Activated naive CD4-positive, alpha-beta T cell treated with anti-CD3 and anti-CD28 coated beads for 36 hours (primary cell): Measurements from ENCODE around the gene DNAJA3. TPM values are rescaled to one million over a fixed set of nuclear protein-coding genes. Genes with fewer than 3 reads are reported as not detected.

ENCODE experiments used
- CTCF ChIA-PET: fragments of 350-600 bp; sonication (Branson Sonifier 250); formaldehyde crosslinking; loops from one replicate; lab custom pipeline; 2021; ENCODE audit warnings: antibody characterized with exemption; lab: Charles Lee
- DNase-seq: peaks from one replicate; pipeline ENCODE4 v3.0.0-alpha.2; 2020
- H3K27ac Mint-ChIP-seq: one replicate; pipeline ENCODE4 v1.8.0; 2021; ENCODE audit warnings: mild to moderate bottlenecking, mixed read lengths
- H3K27me3 Mint-ChIP-seq: one replicate; pipeline ENCODE4 v1.8.0; 2021; ENCODE audit warnings: low read depth, mixed read lengths
- H3K36me3 Mint-ChIP-seq: one replicate; pipeline ENCODE4 v1.8.0; 2021; ENCODE audit warnings: low read depth, mixed read lengths
- H3K4me1 Mint-ChIP-seq: one replicate; pipeline ENCODE4 v1.8.0; 2021; ENCODE audit warnings: low read depth, mixed read lengths
- H3K4me3 Mint-ChIP-seq: one replicate; pipeline ENCODE4 v1.8.0; 2021; ENCODE audit warnings: mild to moderate bottlenecking, moderate library complexity, mixed read lengths
- H3K9me3 Mint-ChIP-seq: one replicate; pipeline ENCODE4 v1.8.0; 2021; ENCODE audit warnings: mixed read lengths
- intact Hi-C: fragments of 100-400 bp; cut with micrococcal nuclease; formaldehyde crosslinking; loops from one replicate; pipeline ENCODE4 v1.15.1; 2023
- total RNA-seq, 2 experiments: library from RNA; stranded (reverse); gene quantifications; one replicate each; pipeline ENCODE4 v1.2.3, GENCODE V29; 2021

Gene DNAJA3
- total RNA-seq, 2 experiments from 2014 or later = 86.7 to 88.0 TPM

DNA sequence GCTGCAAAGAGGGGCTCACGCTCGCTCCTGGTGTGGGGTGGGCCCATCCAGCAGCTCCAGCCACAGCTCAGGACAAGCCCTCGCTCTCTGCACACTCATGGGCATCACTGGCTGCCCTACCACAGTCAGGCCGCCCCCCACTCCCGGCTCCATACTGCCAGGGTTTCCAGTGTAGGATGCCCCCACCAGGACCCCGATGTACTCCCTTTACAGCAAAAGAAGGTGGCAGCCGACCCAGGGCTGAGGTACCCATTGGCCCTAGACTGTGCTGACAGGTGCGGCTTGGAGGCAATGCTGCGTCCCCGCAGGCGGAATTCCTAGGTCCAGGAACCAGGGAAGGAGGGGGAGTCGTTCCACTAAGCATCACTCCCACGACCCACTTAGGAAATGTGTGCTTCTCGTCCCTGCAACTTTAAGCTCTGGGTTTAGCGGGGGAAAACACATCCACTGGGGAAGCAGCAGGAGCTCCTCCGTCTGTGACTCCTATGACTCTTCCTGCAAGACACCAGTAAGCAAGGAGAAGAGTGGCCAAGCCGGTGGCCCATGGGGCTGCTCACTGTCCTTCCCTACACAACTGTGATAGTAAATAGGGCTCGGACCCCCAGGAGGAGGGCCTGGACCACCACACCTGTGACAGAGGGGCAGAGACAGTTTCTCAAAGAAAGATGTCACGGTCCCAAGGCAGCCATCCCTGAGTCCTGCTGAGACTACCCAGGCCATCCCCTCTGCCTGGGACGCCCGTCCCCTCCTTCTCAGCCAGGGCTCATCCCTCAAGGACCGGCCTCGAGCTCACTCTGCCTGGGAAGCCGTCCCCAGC lies 22.3 kb upstream of the DNAJA3 start:
- peaks cover 2% of the 10 kb centered on the region for H3K4me1 Mint-ChIP-seq

DNA sequence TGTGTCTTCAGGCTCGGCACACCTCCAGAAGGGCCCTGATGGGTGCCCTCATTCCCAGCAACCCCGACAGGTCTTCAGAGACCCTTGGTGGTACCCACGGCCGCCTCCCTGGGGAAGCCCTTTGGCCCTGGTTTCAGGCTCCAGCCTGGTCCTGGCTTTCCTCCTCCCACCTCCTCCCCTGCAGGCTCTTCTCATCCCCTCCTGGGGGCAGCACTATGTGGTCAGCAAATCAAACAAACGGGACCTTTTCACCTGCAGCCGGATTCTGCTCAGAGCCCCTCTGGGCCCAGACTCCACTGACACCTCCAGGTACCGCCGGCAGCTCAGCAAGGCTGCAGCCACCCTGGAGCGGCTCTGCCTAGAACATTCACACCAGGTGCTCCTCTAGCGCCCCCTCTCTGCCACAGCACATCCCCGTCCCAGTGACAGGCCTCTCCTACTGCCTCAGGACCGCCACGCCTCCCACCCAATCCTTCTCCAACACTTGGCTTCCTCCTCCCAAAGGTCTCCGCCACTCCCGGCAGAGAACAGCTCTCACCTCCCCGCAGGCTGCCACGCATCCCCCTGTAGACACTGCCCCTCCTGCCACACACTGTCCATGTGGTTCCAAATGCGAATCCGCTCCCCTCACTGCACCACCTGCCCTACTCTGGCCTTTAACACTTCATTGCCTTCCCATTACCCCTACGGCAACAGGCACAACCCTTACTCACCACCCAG lies 21.3 kb upstream of the DNAJA3 start:
- intact Hi-C loops = loop anchor here (5.0 kb wide), 1 partner anchor 117 kb away; no protein-coding TSS in a partner anchor
- H3K4me3 Mint-ChIP-seq = no peak overlapping the region
- H3K27ac Mint-ChIP-seq = no peak overlapping the region
- H3K4me1 Mint-ChIP-seq = peaks cover 2% of the 10 kb centered on the region
- CTCF ChIA-PET = interaction anchor here (0.6 to 5.0 kb wide), 6 partner anchors 10 to 116 kb away, joined by 3 to 32 read pairs (median 8); partner anchors contain the start of gene CORO7
- no peaks in the 10 kb centered on the region for H3K27me3 Mint-ChIP-seq
- peaks cover 16% of the 10 kb centered on the region for H3K36me3 Mint-ChIP-seq
- peak; percentile 44 for DNase-seq
- no peaks in the 10 kb centered on the region for H3K9me3 Mint-ChIP-seq

More for the DNA sequence above, 22.3 kb upstream of the DNAJA3 start:
- Mint-ChIP-seq H3K27me3 (no peaks in the 10 kb centered on the region), H3K27ac (no peak overlapping the region), H3K9me3 (no peaks in the 10 kb centered on the region), H3K36me3 (peaks cover 16% of the 10 kb centered on the region), H3K4me3 (no peak overlapping the region)
- intact Hi-C loops = loop anchor here (5.0 kb wide), 1 partner anchor 116 kb away; no protein-coding TSS in a partner anchor
- CTCF ChIA-PET = interaction anchor here (0.5 to 5.0 kb wide), 30 partner anchors 8 to 685 kb away, joined by 3 to 32 read pairs (median 4); partner anchors contain the start of gene CORO7
- no peak for DNase-seq

DNA sequence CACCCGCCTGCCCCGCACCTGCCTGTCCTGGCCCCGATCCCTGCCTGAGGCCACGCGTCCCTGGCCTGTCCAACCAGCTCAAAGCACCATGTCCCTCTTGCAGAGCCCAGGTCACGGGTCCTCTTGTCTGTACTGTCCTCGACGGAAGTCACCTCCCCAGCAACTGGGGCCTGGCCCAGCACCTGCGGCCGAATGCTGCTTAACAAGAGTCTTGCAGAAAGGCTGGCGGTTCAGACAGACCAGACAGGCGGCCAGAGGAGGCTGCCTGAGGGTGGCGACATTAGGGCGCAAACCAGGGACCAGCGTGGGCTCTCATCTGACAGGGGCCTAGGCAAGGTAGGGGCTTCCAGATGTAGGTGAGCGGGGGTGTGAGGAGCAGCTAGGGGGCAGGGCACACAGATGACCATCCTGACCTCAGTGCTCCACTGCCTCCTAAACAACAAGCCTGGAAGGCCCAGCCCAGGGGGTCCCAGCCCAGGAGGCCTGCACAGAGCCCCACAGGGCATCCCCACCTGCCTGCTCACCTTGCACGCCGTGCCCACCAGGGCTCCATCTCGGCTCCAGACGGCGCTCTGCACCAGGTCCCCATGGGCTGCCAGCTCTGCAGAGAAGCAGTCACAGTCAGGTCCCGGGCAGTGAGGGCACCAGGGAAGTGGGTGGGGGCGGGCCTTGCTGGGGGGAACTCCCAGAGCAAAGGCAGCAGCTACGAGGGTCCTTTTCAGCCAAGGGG lies 20.5 kb upstream of the DNAJA3 start:
- H3K27me3 Mint-ChIP-seq = no peaks in the 10 kb centered on the region
- CTCF ChIA-PET = interaction anchor here (0.6 to 5.0 kb wide), 2 partner anchors 9 to 169 kb away, joined by 4 to 32 read pairs; partner anchors contain the start of gene CORO7
- H3K4me3 Mint-ChIP-seq = no peak overlapping the region
- no peak for DNase-seq
- intact Hi-C loops = loop anchor here (5.0 kb wide), 1 partner anchor 118 kb away; no protein-coding TSS in a partner anchor
- no peaks in the 10 kb centered on the region for H3K9me3 Mint-ChIP-seq
- peaks cover 12% of the 10 kb centered on the region for H3K36me3 Mint-ChIP-seq
- H3K27ac Mint-ChIP-seq = no peak overlapping the region
- no peaks in the 10 kb centered on the region for H3K4me1 Mint-ChIP-seq

DNA sequence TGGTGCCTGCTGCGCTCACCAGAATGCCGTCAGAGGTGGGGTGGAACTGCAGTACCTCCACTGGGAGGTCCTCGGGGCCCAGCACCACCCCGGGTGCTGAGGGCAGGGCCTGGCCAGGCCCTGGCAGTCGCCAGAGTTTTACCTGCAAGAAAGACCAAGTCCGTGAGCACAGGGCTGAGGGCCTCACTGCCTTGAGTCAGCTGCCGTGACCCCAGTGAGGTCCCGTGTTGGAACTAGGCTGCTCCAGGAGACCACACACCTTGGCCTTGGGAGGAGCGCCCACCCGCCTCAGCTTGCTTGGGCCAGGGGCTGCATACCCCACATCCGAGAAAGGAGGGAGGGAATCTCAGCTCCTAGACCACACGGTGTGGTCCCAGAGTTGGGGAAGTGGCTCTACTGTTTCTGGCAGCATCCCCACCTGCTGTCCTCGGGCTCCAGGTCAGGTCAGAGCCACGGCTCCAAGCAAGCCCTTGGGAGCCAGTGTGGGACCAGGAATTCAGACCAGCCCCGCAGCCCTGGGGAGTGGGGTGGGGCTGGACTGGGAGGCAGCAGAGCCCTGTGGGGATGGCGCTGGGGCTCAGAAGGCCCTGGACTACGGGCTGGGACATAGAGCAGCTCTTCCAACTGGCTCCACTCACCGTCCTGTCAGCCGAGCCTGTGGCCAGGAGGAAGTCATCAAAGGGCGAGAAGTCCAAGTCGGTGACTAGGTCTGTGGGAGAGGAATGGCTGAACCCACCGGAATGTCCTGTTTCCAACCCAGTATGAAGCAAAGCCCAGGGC lies 17.9 kb upstream of the DNAJA3 start:
- DNase-seq = no peak
- intact Hi-C loops = no loop called here
- H3K4me1 Mint-ChIP-seq = peaks cover 7% of the 10 kb centered on the region
- H3K27ac Mint-ChIP-seq = no peak overlapping the region
- H3K9me3 Mint-ChIP-seq = no peaks in the 10 kb centered on the region
- no peak overlapping the region for H3K4me3 Mint-ChIP-seq
- no peaks in the 10 kb centered on the region for H3K27me3 Mint-ChIP-seq
- CTCF ChIA-PET = no interaction called here
- H3K36me3 Mint-ChIP-seq = peaks cover 9% of the 10 kb centered on the region

DNA sequence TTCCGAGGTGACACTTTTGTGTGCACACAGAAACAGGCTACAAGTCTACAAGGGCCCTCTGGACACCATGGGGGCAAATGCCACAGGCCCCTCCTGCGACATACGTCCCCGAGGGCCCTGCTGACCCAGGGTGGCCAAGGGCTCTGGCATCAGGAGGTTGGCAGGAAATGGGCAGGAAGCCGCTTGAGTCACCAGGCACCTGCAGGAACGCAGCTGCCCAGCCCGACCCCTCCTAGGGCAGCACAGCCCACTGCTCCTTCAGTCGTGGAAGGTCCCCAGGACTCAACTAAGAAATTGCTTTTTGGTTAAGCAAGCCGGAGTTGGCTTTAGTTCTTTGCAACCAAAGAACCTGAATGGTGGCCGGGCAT lies 17.4 kb upstream of the DNAJA3 start:
- Mint-ChIP-seq H3K4me1 (peaks cover 13% of the 10 kb centered on the region), H3K36me3 (peaks cover 9% of the 10 kb centered on the region), H3K9me3 (no peaks in the 10 kb centered on the region), H3K27me3 (no peaks in the 10 kb centered on the region), H3K27ac (no peak overlapping the region), H3K4me3 (no peak overlapping the region)
- no peak for DNase-seq
- CTCF ChIA-PET = interaction anchor here (0.6 kb wide), 1 partner anchor 119 kb away, joined by 5 read pairs; no protein-coding TSS in a partner anchor
- intact Hi-C loops = no loop called here

DNA sequence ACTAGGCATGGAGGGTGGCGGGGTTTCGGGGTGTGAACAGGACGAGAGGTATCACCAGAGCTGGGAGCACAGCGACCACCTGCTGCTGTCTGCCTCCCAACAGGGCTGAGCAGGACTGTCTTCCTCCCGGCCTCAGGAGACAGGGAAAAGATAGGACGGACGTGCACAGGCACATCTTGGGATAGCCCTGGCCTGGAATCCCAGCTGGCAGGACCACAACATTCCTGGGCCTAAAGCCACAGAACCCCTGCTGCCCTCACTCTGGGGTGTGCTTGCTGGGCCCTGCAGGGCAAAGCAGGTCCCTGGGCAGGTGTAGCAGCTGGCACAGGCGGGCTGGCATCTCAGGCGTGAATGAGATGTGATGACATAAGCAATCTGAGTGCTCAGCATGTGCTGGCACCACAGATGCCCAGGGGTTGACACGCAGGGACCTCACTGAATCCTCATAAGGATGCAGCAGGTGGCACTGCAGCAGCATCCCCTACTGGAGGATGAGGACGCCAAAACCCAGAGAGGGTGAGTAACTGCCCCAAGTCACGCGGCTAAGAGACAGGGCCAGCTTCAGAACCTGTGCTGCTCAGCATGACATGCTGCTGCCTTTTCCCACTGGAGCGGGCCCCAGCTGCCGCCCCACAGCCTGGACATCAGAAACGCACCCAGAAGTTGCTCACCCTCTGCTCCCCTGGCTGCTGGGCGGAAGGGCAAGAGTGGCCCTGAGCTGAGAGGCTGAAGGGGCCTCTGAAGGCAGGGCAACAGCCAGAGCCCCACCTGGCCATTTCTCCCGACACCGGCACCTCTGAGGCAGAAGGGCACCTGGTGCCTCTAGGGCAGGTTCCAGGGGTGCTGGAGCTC lies 16.4 kb upstream of the DNAJA3 start:
- no peak overlapping the region for H3K27ac Mint-ChIP-seq
- no peak overlapping the region for H3K4me3 Mint-ChIP-seq
- no peaks in the 10 kb centered on the region for H3K9me3 Mint-ChIP-seq
- H3K27me3 Mint-ChIP-seq = no peaks in the 10 kb centered on the region
- CTCF ChIA-PET = no interaction called here
- intact Hi-C loops = no loop called here
- H3K36me3 Mint-ChIP-seq = peaks cover 10% of the 10 kb centered on the region
- DNase-seq = peak; percentile 25
- H3K4me1 Mint-ChIP-seq = peaks cover 21% of the 10 kb centered on the region

DNA sequence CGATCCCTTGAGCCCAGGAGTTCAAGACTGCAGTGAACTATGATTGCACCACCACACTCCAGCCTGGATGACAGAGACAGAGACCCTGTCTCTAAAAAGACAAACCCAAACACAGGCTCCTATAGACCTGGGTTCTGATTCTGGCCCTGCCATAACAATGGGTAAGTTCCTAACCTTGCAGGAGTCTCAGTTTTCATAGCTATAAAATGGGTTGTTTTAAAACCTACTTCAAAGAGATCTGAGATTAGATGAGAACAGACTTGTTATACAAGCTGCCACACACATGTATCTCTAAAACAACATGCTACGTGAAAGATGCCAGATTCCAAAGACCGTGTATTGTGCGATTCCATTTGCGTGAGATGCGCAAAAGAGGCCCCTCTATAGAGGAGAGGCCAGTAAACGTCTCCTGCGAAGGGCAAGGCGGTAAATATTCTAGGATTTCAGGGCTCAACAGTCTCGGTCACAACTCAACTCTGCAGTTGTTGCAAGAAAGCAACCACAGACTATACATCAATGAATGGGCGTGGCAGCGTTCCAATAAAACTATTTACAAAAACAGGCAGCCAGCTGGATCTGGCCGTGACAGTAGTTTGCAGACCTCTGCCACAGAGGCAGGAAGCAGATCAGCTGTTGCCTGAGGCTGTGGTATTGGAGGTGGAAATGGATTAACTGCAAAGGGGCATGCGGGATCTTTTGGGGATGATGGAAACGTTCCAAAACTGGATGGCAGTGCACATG lies 15.2 kb upstream of the DNAJA3 start:
- no peak overlapping the region for H3K4me3 Mint-ChIP-seq
- CTCF ChIA-PET = interaction anchor here (1.0 to 1.1 kb wide), 2 partner anchors 8 to 121 kb away, joined by 3 read pairs; no protein-coding TSS in a partner anchor
- no peak for DNase-seq
- H3K27me3 Mint-ChIP-seq = no peaks in the 10 kb centered on the region
- H3K36me3 Mint-ChIP-seq = peaks cover 6% of the 10 kb centered on the region
- no peaks in the 10 kb centered on the region for H3K9me3 Mint-ChIP-seq
- peaks cover 32% of the 10 kb centered on the region for H3K4me1 Mint-ChIP-seq
- intact Hi-C loops = loop anchor here (5.0 kb wide), 2 partner anchors 127 to 138 kb away; partner anchors contain the start of genes CDIP1 and TFAP4
- H3K27ac Mint-ChIP-seq = no peak overlapping the region

DNA sequence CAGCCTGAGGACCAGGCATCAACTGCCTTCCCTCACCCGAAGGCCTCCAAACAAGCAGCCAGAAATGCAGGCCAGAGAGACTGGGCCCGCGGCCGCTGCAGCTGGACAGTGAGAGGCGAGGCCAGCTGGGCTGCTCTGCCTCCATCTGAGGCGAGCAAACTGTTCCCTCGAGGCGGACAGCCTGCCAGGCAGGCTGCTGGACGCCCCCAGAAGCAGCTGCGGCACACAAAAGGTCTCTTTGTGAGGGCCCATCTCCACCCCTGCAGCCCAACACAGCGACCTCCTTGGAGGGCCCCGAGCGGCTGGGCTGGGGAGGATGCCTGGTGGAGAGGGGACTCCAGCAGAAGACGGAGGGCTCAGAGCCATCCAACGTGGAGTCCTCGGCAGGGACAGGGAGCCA lies 14.0 kb upstream of the DNAJA3 start:
- CTCF ChIA-PET = interaction anchor here (1.0 to 4.6 kb wide), 3 partner anchors 8 to 14 kb away, joined by 3 to 32 read pairs (median 3); partner anchors contain the start of gene DNAJA3

DNA sequence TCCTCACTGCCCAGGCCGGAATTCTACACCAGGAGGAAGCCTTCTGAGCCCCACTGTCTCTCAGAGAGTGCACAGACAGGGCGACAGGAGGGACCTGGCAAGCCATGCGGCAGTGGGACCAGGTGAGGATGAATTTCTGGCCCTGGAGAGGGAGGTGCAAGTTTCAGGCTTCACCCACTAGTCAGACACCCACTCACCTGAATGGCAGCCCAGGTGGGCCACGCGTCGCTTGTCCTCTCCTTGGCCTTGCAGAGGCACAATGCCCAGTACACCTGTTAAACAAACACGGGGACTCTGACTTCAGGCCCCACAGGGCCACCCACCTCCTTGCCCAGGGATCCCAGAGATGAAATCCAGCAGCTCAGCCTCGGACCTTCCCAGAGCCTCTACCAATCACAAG lies 13.5 kb upstream of the DNAJA3 start:
- DNase-seq = no peak
- CTCF ChIA-PET = interaction anchor here (1.0 to 4.6 kb wide), 2 partner anchors 8 to 14 kb away, joined by 3 to 32 read pairs; partner anchors contain the start of gene DNAJA3
- intact Hi-C loops = loop anchor here (5.0 kb wide), 2 partner anchors 125 to 140 kb away; partner anchors contain the start of genes CDIP1 and TFAP4
- no peak overlapping the region for H3K4me3 Mint-ChIP-seq
- no peak overlapping the region for H3K27ac Mint-ChIP-seq
- H3K9me3 Mint-ChIP-seq = no peaks in the 10 kb centered on the region
- H3K4me1 Mint-ChIP-seq = peaks cover 38% of the 10 kb centered on the region
- no peaks in the 10 kb centered on the region for H3K27me3 Mint-ChIP-seq
- H3K36me3 Mint-ChIP-seq = peaks cover 6% of the 10 kb centered on the region

More for the DNA sequence above, 14.0 kb upstream of the DNAJA3 start:
- no peak for DNase-seq
- Mint-ChIP-seq H3K4me1 (peaks cover 35% of the 10 kb centered on the region), H3K27ac (no peak overlapping the region), H3K4me3 (no peak overlapping the region), H3K27me3 (no peaks in the 10 kb centered on the region), H3K9me3 (no peaks in the 10 kb centered on the region), H3K36me3 (peaks cover 6% of the 10 kb centered on the region)
- intact Hi-C loops = loop anchor here (5.0 kb wide), 2 partner anchors 126 to 139 kb away; partner anchors contain the start of genes CDIP1 and TFAP4

DNA sequence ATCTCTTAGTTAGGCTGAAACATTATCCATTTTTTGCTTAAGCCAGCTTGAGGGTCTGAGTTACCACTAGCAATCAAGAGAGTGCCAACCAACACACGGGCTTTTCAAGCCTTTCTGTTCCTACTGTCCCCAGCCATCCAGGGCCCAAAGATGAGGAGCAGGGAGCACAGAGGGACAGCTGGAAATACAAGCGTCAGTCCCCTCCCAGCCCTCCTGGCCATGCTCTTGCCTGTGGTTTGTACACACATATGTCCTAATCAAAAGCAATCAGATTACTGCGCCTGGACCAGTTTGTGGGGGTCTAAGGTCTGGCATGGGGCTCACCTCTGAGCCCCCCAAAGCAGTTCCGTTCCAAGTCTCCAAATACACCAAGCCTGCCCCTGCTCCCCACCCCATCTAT lies 12.8 kb upstream of the DNAJA3 start:
- peaks cover 38% of the 10 kb centered on the region for H3K4me1 Mint-ChIP-seq
- peaks cover 6% of the 10 kb centered on the region for H3K36me3 Mint-ChIP-seq
- intact Hi-C loops = loop anchor here (5.0 kb wide), 2 partner anchors 124 to 141 kb away; partner anchors contain the start of genes CDIP1 and TFAP4
- CTCF ChIA-PET = interaction anchor here (1.0 to 4.6 kb wide), 2 partner anchors 9 to 13 kb away, joined by 3 to 32 read pairs; partner anchors contain the start of gene DNAJA3
- H3K9me3 Mint-ChIP-seq = no peaks in the 10 kb centered on the region
- H3K27me3 Mint-ChIP-seq = no peaks in the 10 kb centered on the region
- no peak for DNase-seq
- H3K4me3 Mint-ChIP-seq = no peak overlapping the region
- no peak overlapping the region for H3K27ac Mint-ChIP-seq
